Neural progenitor cell (in vitro differentiated cells): ENCODE results near the gene CLEC3B.

ENCODE experiments used
- EZH2 ChIP-seq: fragments of 200-600 bp; sonication (generic); IDR thresholded peaks from 2 replicates; pipeline ENCODE4 v1.6.1; 2017; ENCODE audit warnings: antibody characterized with exemption, mild to moderate bottlenecking, moderate library complexity
- TF ChIP-seq, protein P1 (sequence below): fragments of 200-600 bp; sonication (generic); IDR thresholded peaks from 2 replicates; pipeline ENCODE4 v1.5.1; 2017; ENCODE audit warnings: antibody characterized with exemption, mild to moderate bottlenecking

GRCh38 chr3:45002139-45002660, 23.9 kb upstream of the CLEC3B start:
- TF ChIP-seq, protein P1, sequence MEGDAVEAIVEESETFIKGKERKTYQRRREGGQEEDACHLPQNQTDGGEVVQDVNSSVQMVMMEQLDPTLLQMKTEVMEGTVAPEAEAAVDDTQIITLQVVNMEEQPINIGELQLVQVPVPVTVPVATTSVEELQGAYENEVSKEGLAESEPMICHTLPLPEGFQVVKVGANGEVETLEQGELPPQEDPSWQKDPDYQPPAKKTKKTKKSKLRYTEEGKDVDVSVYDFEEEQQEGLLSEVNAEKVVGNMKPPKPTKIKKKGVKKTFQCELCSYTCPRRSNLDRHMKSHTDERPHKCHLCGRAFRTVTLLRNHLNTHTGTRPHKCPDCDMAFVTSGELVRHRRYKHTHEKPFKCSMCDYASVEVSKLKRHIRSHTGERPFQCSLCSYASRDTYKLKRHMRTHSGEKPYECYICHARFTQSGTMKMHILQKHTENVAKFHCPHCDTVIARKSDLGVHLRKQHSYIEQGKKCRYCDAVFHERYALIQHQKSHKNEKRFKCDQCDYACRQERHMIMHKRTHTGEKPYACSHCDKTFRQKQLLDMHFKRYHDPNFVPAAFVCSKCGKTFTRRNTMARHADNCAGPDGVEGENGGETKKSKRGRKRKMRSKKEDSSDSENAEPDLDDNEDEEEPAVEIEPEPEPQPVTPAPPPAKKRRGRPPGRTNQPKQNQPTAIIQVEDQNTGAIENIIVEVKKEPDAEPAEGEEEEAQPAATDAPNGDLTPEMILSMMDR, result no peak
- TF ChIP-seq EZH2, result no peak
